ENCODE data around the gene PTPN3.

The PTPN3 gene

GRCh38 chr9:109346904-109347303, 151.2 kb downstream of the PTPN3 start:
- TF ChIP-seq TAF1 (IDR thresholded peaks at IDR 0.05; ENCODE audit: borderline replicate concordance, insufficient read depth, low read length) (no peak), SIN3A (IDR thresholded peaks at IDR 0.05; ENCODE audit: borderline replicate concordance, insufficient read depth, low read length) (no peak), REST (IDR thresholded peaks at IDR 0.05; ENCODE audit: insufficient read depth in 1 of 2, low read depth in 2 of 2, low read length in 2 of 2) (no peak), POLR2AphosphoS5 (IDR thresholded peaks at IDR 0.05; ENCODE audit: low read depth, low read length) (no peak), FOXP2 (optimal IDR thresholded peaks at IDR 0.05; ENCODE audit: borderline replicate concordance, extremely low read depth, extremely low read length, insufficient read depth) (no peak)

GRCh38 chr9:109344866-109345265, 153.2 kb downstream of the PTPN3 start:
- TF ChIP-seq REST (IDR thresholded peaks at IDR 0.05; ENCODE audit: insufficient read depth in 1 of 2, low read depth in 2 of 2, low read length in 2 of 2) (no peak), POLR2AphosphoS5 (IDR thresholded peaks at IDR 0.05; ENCODE audit: low read depth, low read length) (no peak), FOXP2 (optimal IDR thresholded peaks at IDR 0.05; ENCODE audit: borderline replicate concordance, extremely low read depth, extremely low read length, insufficient read depth) (no peak), TAF1 (IDR thresholded peaks at IDR 0.05; ENCODE audit: borderline replicate concordance, insufficient read depth, low read length) (no peak), SIN3A (IDR thresholded peaks at IDR 0.05; ENCODE audit: borderline replicate concordance, insufficient read depth, low read length) (no peak)

GRCh38 chr9:109342878-109343277, 155.2 kb downstream of the PTPN3 start:
- TF ChIP-seq SIN3A (IDR thresholded peaks at IDR 0.05; ENCODE audit: borderline replicate concordance, insufficient read depth, low read length) (no peak), TAF1 (IDR thresholded peaks at IDR 0.05; ENCODE audit: borderline replicate concordance, insufficient read depth, low read length) (no peak), REST (IDR thresholded peaks at IDR 0.05; ENCODE audit: insufficient read depth in 1 of 2, low read depth in 2 of 2, low read length in 2 of 2) (no peak), POLR2AphosphoS5 (IDR thresholded peaks at IDR 0.05; ENCODE audit: low read depth, low read length) (no peak), FOXP2 (optimal IDR thresholded peaks at IDR 0.05; ENCODE audit: borderline replicate concordance, extremely low read depth, extremely low read length, insufficient read depth) (no peak)

GRCh38 chr9:109341561-109341960, 156.5 kb downstream of the PTPN3 start:
- TF ChIP-seq FOXP2 (optimal IDR thresholded peaks at IDR 0.05; ENCODE audit: borderline replicate concordance, extremely low read depth, extremely low read length, insufficient read depth) (no peak), TAF1 (IDR thresholded peaks at IDR 0.05; ENCODE audit: borderline replicate concordance, insufficient read depth, low read length) (no peak), REST (IDR thresholded peaks at IDR 0.05; ENCODE audit: insufficient read depth in 1 of 2, low read depth in 2 of 2, low read length in 2 of 2) (no peak), POLR2AphosphoS5 (IDR thresholded peaks at IDR 0.05; ENCODE audit: low read depth, low read length) (no peak), SIN3A (IDR thresholded peaks at IDR 0.05; ENCODE audit: borderline replicate concordance, insufficient read depth, low read length) (no peak)

GRCh38 chr9:109336409-109336808, 161.7 kb downstream of the PTPN3 start:
- TF ChIP-seq REST (IDR thresholded peaks at IDR 0.05; ENCODE audit: insufficient read depth in 1 of 2, low read depth in 2 of 2, low read length in 2 of 2) (no peak), SIN3A (IDR thresholded peaks at IDR 0.05; ENCODE audit: borderline replicate concordance, insufficient read depth, low read length) (no peak), TAF1 (IDR thresholded peaks at IDR 0.05; ENCODE audit: borderline replicate concordance, insufficient read depth, low read length) (no peak), FOXP2 (optimal IDR thresholded peaks at IDR 0.05; ENCODE audit: borderline replicate concordance, extremely low read depth, extremely low read length, insufficient read depth) (no peak)
